Fibroblast of skin of scalp (primary cell): ENCODE measurements around the gene ASCL3.
"Not testable (repeated sequence)": the region's sequence is repeated elsewhere in the genome, so short reads cannot be mapped to it uniquely, and the experiment has no call there.

Source experiments
- DNase-seq: peaks from one replicate; pipeline ENCODE4 v3.0.0-alpha.2; 2013

The ASCL3 gene

GRCh38 chr11:8910649-8911026 is 32.2 kb downstream of the ASCL3 start:
- DNase-seq, result no peak

- no peak for DNase-seq
These were observed 34.7 kb downstream of the ASCL3 start for GRCh38 chr11:8908099-8908498.

- no peak for DNase-seq
These were observed 35.7 kb downstream of the ASCL3 start for GRCh38 chr11:8907116-8907515.

- peak; percentile 92 for DNase-seq
These were observed 37.2 kb downstream of the ASCL3 start for GRCh38 chr11:8905528-8906165.

GRCh38 chr11:8899119-8899753 is 43.6 kb downstream of the ASCL3 start:
- no peak for DNase-seq

GRCh38 chr11:8891185-8891584 is 51.6 kb downstream of the ASCL3 start:
- DNase-seq, result not testable (repeated sequence)
